Esophagus (tissue), 2 donors: Measurements from ENCODE around the gene CLEC9A. TPM values are rescaled to one million over a fixed set of nuclear protein-coding genes. Genes with fewer than 3 reads are reported as not detected.

Source experiments
- H3K27ac ChIP-seq, 2 donors: one replicate each; pipeline ENCODE4 v1.5.1; 2013; ENCODE audit warnings: low read depth in 2 of 2, mild to moderate bottlenecking in 2 of 2, inconsistent platforms in 1 of 2, low read length in 1 of 2, moderate library complexity in 1 of 2
- H3K27me3 ChIP-seq, 2 donors: one replicate each; pipeline ENCODE4 v1.6.1; 2013; ENCODE audit warnings: low read length in 2 of 2, control low read depth in 1 of 2, mild to moderate bottlenecking in 1 of 2; ENCODE audit not compliant: insufficient read depth in 2 of 2, control insufficient read depth in 1 of 2
- H3K36me3 ChIP-seq, 2 donors: one replicate each; pipeline ENCODE4 v1.6.1; 2013; ENCODE audit warnings: low read length in 1 of 2; ENCODE audit not compliant: control insufficient read depth in 2 of 2, insufficient read depth in 2 of 2
- H3K4me1 ChIP-seq, 2 donors: one replicate each; pipeline ENCODE4 v1.6.1; 2013; ENCODE audit warnings: low read length in 1 of 2; ENCODE audit not compliant: control insufficient read depth in 2 of 2, insufficient read depth in 2 of 2
- H3K4me3 ChIP-seq, 2 donors: one replicate each; pipeline ENCODE4 v1.5.1; 2013; ENCODE audit warnings: low read length in 2 of 2, mild to moderate bottlenecking in 2 of 2, low read depth in 1 of 2, moderate library complexity in 1 of 2
- H3K9me3 ChIP-seq, 2 donors: one replicate each; pipeline ENCODE4 v1.6.1; 2013; ENCODE audit warnings: mild to moderate bottlenecking in 2 of 2, low read depth in 1 of 2, low read length in 1 of 2, moderate library complexity in 1 of 2; ENCODE audit not compliant: control insufficient read depth in 2 of 2, insufficient read depth in 1 of 2
- WGBS, 2 donors: extraction: QIAGEN DNeasy Blood & Tissue Kit; methylation state at CpG; one replicate each; pipeline ENCODE4 v1.1.7; 2013; 5-methylcytosine and 5-hydroxymethylcytosine counted together
- polyA plus RNA-seq, 2 donors: library from polyadenylated mRNA; stranded (reverse); fragments of 200-250 nt; gene quantifications; one replicate each; pipeline ENCODE4 v1.2.3, GENCODE V29; 2013
- donor health status: healthy with polysubstance abuse.
- donor health status: Bipolar disorder and iron deficiency.

CLEC9A gene
- polyA plus RNA-seq, 2 donors: 0.13 TPM; not detected in 1

DNA sequence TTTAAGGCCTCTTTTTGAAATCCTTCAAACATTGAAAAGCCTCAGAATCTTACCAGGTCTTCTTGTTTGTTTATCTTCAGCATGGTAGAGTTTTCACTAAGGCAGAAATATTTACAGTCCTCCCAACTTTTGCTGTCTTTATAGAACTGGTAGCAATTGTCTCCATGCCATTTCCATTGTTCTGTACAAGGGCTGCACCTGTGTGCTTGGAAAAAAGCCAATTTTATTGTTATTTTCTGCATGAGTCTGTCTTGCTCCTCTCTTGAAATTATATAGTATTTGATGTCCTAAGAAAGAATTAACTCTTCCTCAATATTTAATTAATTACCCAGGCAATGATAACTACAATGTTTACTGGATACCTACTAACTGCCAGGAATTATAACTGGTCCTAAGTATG lies 45.0 kb downstream of the CLEC9A start:
- Histone ChIP-seq H3K36me3 (no peaks in the 10 kb centered on the region), H3K27ac (no peak overlapping the region), H3K4me3 (no peak overlapping the region), H3K4me1 (no peaks in the 10 kb centered on the region), H3K27me3 (no peaks in the 10 kb centered on the region), H3K9me3 (no peaks in the 10 kb centered on the region)

DNA sequence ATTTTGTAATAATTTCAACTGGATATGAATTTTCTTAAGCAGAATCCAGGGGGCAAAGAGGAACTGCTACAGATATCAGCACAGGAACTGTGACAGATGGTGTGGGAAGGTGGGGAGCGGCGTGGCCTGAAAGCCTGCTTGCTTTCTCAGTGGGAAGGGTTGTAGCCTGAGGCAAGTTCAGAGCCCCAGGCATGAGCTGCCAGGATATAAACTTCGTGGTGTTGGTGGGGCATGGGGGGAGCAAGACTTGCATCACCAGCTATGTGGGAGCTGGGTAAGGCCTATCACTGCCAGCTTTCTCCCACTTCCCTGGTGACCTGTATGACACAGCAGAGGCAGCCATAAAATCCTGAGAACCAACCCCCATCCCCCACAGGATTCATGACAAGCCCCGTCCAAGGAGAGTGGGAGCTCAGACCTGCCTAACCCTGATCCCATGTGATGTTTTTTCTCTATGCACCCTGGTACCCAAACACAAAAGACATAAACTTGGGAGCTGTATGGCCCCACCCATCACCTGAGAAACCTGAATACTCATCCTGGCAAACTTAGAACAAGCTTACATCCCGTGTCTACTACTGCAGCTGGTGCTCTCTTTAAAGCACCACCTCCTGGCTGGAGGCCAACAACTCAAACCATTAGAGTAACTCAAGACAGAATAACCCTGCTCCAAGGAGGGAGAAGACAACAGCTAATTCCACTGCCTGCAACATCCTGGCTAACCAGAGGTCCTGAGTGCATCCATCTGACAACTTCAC lies 51.8 kb downstream of the CLEC9A start:
- 56 to 58% methylated on average over 5 of the region's 5 CpGs for WGBS, 2 donors
- Histone ChIP-seq H3K36me3 (no peaks in the 10 kb centered on the region), H3K4me3 (no peak overlapping the region), H3K4me1 (peaks cover 0 to 3% of the 10 kb centered on the region in 2 donors), H3K9me3 (peaks cover 0 to 3% of the 10 kb centered on the region in 2 donors), H3K27ac (no peak overlapping the region), H3K27me3 (no peaks in the 10 kb centered on the region)

DNA sequence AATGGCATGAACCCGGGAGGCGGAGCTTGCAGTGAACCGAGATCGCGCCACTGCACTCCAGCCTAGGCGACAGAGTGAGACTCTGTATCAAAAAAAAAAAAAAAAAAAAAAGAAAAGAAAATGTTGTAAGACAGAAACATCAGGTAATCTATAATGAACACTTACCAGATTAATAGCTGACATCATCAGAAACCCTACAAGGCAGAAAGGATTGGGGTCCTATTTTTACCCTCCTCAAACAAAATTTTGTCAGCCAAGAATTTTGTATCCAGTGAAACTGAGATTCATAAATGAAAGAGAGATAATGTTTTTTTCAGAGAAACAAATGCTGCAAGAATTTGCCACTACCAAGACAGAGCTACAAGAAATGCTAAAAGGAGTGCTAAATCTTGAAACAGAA lies 54.3 kb downstream of the CLEC9A start:
- H3K4me3 ChIP-seq: no peak overlapping the region
- no peaks in the 10 kb centered on the region for H3K27me3 ChIP-seq
- 88 to 94% methylated on average over 6 of the region's 6 CpGs for WGBS, 2 donors
- H3K27ac ChIP-seq: no peak overlapping the region
- H3K4me1 ChIP-seq: peaks cover 0 to 3% of the 10 kb centered on the region in 2 donors
- peaks cover 0 to 3% of the 10 kb centered on the region in 2 donors for H3K9me3 ChIP-seq
- no peaks in the 10 kb centered on the region for H3K36me3 ChIP-seq

DNA sequence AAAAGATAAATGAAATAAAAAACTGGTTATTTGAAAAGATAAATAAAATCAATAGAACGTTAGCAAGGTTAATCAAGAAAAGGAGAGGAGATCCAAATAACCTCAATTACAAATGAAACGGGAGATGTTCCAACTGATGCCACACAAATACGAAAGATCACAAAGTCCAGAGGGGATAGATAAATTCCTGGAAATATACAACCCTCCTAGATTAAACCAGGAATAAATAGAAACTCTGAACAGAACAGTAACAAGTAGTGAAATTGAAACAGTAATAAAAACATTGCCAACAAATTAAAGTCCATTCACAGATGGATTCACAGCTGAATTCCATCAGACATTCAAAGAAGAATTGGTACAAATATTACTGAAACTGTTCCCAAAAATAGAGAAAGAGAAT lies 55.9 kb downstream of the CLEC9A start:
- Histone ChIP-seq H3K27me3 (no peaks in the 10 kb centered on the region), H3K4me1 (peaks cover 0 to 3% of the 10 kb centered on the region in 2 donors), H3K4me3 (no peak overlapping the region), H3K36me3 (no peaks in the 10 kb centered on the region), H3K27ac (no peak overlapping the region), H3K9me3 (peaks cover 0 to 3% of the 10 kb centered on the region in 2 donors)
- 74 to 77% methylated on average over 3 of the region's 3 CpGs for WGBS, 2 donors

DNA sequence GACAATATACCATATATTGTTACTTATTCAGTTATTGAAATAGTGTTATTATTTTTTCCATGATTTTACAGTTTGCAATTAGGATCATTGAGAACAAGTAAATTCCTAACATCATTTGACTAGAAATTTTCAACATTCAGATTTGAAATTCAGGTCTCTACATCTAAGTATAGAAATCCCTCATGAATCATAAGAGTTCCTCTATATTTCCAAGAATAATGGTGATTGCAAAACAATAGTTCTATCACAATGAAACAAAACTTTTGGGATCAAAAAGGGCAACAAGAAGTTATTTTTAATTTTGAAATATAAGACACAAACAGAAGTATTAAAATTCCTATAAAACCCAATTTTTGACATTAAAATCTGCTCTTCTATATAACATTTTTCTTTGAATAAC lies 57.5 kb downstream of the CLEC9A start:
- no peak overlapping the region for H3K27ac ChIP-seq
- no peak overlapping the region for H3K4me3 ChIP-seq
- H3K4me1 ChIP-seq: no peaks in the 10 kb centered on the region
- H3K27me3 ChIP-seq: no peaks in the 10 kb centered on the region
- no peaks in the 10 kb centered on the region for H3K36me3 ChIP-seq
- peaks cover 0 to 3% of the 10 kb centered on the region in 2 donors for H3K9me3 ChIP-seq

DNA sequence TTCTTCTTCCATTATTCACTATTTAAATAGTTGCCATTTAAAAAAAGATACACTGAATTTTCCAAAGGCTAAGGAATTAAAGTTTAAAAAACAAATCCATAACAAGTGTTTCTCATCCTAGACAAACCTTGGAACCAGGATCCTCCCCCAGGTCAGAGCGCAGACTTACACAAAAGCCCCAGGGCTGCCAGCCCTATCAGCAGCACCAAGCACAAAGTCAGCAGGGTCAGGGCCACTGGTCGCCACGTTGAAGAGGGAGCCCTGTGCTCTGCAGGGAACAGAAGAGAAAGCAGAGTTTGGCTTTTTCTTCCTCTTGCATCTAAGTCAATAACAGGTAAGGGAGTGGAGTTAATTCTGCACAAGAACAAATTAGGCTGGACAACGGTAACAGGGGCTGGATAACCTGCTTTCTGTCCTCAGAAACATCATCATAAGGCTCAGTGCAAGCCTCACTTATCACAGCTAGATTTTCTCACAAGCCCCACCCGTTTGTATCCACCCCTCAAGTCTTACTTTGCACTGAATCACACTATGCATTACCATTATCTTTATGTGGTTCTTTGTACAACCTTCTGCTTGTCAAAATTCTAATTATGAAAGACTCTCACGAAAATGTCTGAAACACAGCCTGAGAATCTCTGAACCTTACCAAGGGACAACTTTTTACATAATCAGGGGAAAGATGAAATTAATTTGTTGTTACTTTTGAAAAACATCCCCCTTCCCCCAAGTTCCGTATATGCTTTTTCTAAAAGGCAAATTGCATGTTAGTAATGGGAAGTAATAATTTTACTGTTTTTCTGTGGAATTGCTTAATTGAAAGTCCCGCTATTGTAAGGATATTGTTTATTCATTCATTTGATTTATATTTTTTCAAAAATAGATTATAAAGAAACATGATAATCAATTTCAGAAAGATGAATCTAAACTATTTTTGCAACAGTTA lies 58.7 kb downstream of the CLEC9A start:
- no peak overlapping the region for H3K27ac ChIP-seq

DNA sequence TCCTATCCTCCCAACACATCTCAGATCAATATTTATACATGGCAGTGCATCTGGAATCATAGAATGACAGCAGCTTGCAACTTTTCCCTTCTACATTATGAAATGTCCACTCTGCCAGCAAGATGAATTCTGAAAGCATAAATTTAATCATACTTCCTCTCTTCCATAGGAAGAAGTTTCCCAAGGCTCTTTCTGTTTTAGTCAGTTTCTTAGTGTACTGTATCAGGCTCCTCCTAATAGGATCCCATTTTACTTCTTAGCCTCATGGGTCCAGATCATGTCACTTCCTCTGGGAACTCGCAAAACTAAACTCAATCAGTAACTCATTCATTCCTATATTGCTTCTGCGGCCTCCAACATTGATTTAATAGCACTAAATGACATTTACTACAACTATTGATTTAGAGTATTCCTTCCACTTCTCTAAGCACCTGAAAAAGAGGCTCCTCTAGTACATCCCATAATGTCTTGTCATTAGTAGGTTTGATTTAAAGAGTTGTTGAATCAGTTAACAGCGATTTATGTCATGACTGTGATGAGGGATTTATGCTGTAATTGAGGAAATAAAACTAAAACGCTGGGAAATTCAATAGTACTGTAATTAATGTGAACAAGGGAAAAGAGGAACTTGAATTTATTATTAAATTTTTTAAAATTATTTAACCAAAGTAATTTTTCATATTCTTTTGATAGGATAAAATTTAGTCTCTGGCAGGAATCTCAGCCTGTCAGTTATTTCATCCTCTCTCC lies 64.3 kb downstream of the CLEC9A start:
- 66 to 76% methylated on average over 4 of the region's 4 CpGs for WGBS, 2 donors
- Histone ChIP-seq H3K27me3 (no peaks in the 10 kb centered on the region), H3K27ac (no peak overlapping the region), H3K4me3 (no peak overlapping the region), H3K4me1 (no peaks in the 10 kb centered on the region), H3K36me3 (no peaks in the 10 kb centered on the region), H3K9me3 (no peaks in the 10 kb centered on the region)

More for the DNA sequence above, 58.7 kb downstream of the CLEC9A start:
- WGBS, 2 donors: 62 to 65% methylated on average over 8 of the region's 8 CpGs
- Histone ChIP-seq H3K36me3 (no peaks in the 10 kb centered on the region), H3K4me1 (no peaks in the 10 kb centered on the region), H3K4me3 (no peak overlapping the region), H3K9me3 (no peaks in the 10 kb centered on the region), H3K27me3 (no peaks in the 10 kb centered on the region)

DNA sequence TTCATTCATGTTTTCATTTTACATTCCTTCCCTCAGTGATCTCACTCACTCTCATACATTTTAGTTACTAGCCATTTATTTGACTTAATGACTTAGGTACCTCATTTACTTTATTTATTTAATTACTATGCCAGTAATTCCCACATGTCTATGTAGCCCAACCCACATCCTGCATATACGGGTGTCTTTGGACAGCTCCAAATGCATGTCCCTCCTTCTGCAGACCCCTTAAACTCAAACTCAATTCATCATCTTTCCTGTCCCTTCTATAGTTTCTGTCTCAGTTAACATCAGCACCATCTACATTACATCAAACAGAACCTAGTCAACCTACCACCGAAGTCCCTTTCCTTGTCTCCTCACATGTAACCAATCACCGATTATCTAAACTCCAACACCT lies 65.5 kb downstream of the CLEC9A start:
- no peaks in the 10 kb centered on the region for H3K4me1 ChIP-seq
- no peak overlapping the region for H3K27ac ChIP-seq
- H3K9me3 ChIP-seq: no peaks in the 10 kb centered on the region
- H3K36me3 ChIP-seq: no peaks in the 10 kb centered on the region
- H3K27me3 ChIP-seq: no peaks in the 10 kb centered on the region
- WGBS, 2 donors: 83 to 88% methylated on average over 3 of the region's 3 CpGs
- no peak overlapping the region for H3K4me3 ChIP-seq

DNA sequence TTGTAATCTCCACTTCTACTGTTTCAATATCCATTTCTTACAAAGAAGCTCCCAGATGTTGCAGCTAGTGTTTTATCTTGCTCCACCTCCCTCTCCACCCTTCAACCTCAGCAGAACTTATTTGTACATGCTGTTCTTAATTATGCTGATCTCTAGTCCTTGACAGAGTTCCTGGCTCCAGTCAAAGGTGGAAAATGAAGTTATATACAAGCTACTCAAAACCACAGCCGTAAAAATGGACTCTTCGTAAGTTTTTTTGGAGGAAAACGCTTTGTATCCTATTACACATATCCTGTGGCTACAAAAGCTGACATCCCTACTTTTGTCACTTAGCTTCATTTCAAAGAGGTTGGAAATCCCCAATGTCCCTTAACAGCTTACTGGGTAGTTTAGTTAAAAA lies 67.0 kb downstream of the CLEC9A start:
- H3K9me3 ChIP-seq: no peaks in the 10 kb centered on the region
- no peak overlapping the region for H3K27ac ChIP-seq
- H3K36me3 ChIP-seq: no peaks in the 10 kb centered on the region
- WGBS, 2 donors: 51 to 56% methylated on average over 3 of the region's 3 CpGs
- H3K4me3 ChIP-seq: no peak overlapping the region
- peaks cover 0 to 7% of the 10 kb centered on the region in 2 donors for H3K4me1 ChIP-seq
- H3K27me3 ChIP-seq: no peaks in the 10 kb centered on the region
